Trophoblast cell (in vitro differentiated cells and primary cell): ENCODE data around the gene BHMT. TPM values are rescaled to one million over a fixed set of nuclear protein-coding genes. Genes with fewer than 3 reads are reported as not detected.
A peak's percentile ranks its signal among the peaks of the same experiment; 100 is the strongest.

Source experiments
- DNase-seq, 2 donors: peaks; one replicate each; pipeline ENCODE4 v3.0.0-alpha.2; 2016
- H2AFZ ChIP-seq: 2 replicates; pipeline ENCODE4 v1.6.1; 2013; ENCODE audit warnings: low read length, moderate library complexity, mild to moderate bottlenecking; ENCODE audit not compliant: insufficient read depth, poor library complexity
- H2AK5ac ChIP-seq: 2 replicates; pipeline ENCODE4 v1.6.1; 2013; ENCODE audit warnings: mild to moderate bottlenecking, low read length
- H2BK120ac ChIP-seq: 2 replicates; pipeline ENCODE4 v1.6.1; 2013; ENCODE audit warnings: low read length, mild to moderate bottlenecking, moderate library complexity; ENCODE audit not compliant: insufficient read depth, poor library complexity
- H2BK12ac ChIP-seq: 2 replicates; pipeline ENCODE4 v1.6.1; 2013; ENCODE audit warnings: mild to moderate bottlenecking, low read length, moderate library complexity
- H2BK5ac ChIP-seq: 2 replicates; pipeline ENCODE4 v1.6.1; 2013; ENCODE audit warnings: low read length, low read depth, moderate library complexity, mild to moderate bottlenecking; ENCODE audit not compliant: poor library complexity
- H3K14ac ChIP-seq: 2 replicates; pipeline ENCODE4 v1.6.1; 2013; ENCODE audit warnings: mild to moderate bottlenecking, low read length
- H3K18ac ChIP-seq: 2 replicates; pipeline ENCODE4 v1.6.1; 2013; ENCODE audit warnings: mild to moderate bottlenecking, low read length
- H3K23ac ChIP-seq: 2 replicates; pipeline ENCODE4 v1.6.1; 2013; ENCODE audit warnings: low read length
- H3K27ac ChIP-seq: 2 replicates; pipeline ENCODE4 v1.5.1; 2013; ENCODE audit warnings: low read depth, mild to moderate bottlenecking, inconsistent platforms, low read length, moderate library complexity
- H3K27me3 ChIP-seq: 2 replicates; pipeline ENCODE4 v1.6.1; 2013; ENCODE audit warnings: inconsistent platforms, mild to moderate bottlenecking, low read length, moderate library complexity; ENCODE audit not compliant: insufficient read depth
- H3K36me3 ChIP-seq, 2 experiments: 1 replicate in 1 of 2; 2 replicates in 1 of 2; pipeline ENCODE4 v1.6.1; 2013; ENCODE audit warnings: low read length in 2 of 2, mild to moderate bottlenecking in 2 of 2, moderate library complexity in 1 of 2; ENCODE audit not compliant: insufficient read depth in 2 of 2, control insufficient read depth in 1 of 2
- H3K4ac ChIP-seq: 2 replicates; pipeline ENCODE4 v1.6.1; 2013; ENCODE audit warnings: low read depth, mild to moderate bottlenecking, low read length, moderate library complexity
- H3K4me1 ChIP-seq, 2 experiments: 1 replicate in 1 of 2; 2 replicates in 1 of 2; pipeline ENCODE4 v1.6.1; 2013; ENCODE audit warnings: low read length in 2 of 2, mild to moderate bottlenecking in 2 of 2, moderate library complexity in 1 of 2; ENCODE audit not compliant: insufficient read depth in 2 of 2, control insufficient read depth in 1 of 2
- H3K4me2 ChIP-seq: 2 replicates; pipeline ENCODE4 v1.6.1; 2013; ENCODE audit warnings: inconsistent platforms, mild to moderate bottlenecking, low read length, moderate library complexity
- H3K4me3 ChIP-seq: 2 replicates; pipeline ENCODE4 v1.5.1; 2013; ENCODE audit warnings: mild to moderate bottlenecking, low read depth, low read length, inconsistent platforms
- H3K79me1 ChIP-seq: one replicate; pipeline ENCODE4 v1.6.1; 2013; ENCODE audit warnings: low read length
- H3K79me2 ChIP-seq: 2 replicates; pipeline ENCODE4 v1.6.1; 2013; ENCODE audit warnings: low read length, mild to moderate bottlenecking; ENCODE audit not compliant: control insufficient read depth, insufficient read depth, poor library complexity
- H3K9ac ChIP-seq: 2 replicates; pipeline ENCODE4 v1.6.1; 2013; ENCODE audit warnings: mild to moderate bottlenecking, low read length
- H3K9me3 ChIP-seq: 2 replicates; pipeline ENCODE4 v1.6.1; 2013; ENCODE audit warnings: low read depth, mild to moderate bottlenecking, control low read depth, inconsistent platforms, low read length; ENCODE audit not compliant: insufficient read depth
- H4K12ac ChIP-seq: 2 replicates; pipeline ENCODE4 v1.6.1; 2013; ENCODE audit warnings: low read depth, mild to moderate bottlenecking, low read length, moderate library complexity
- H4K8ac ChIP-seq: 2 replicates; pipeline ENCODE4 v1.6.1; 2013; ENCODE audit warnings: low read depth, mild to moderate bottlenecking, low read length, moderate library complexity
- H4K91ac ChIP-seq: one replicate; pipeline ENCODE4 v1.6.1; 2013; ENCODE audit warnings: low read depth, mild to moderate bottlenecking, low read length, moderate library complexity
- WGBS: extraction: QIAGEN DNeasy Blood & Tissue Kit; methylation state at CpG from one replicate; pipeline ENCODE4 v1.1.7; 2013; ENCODE audit warnings: missing lambda C conversion rate; ENCODE audit not compliant: insufficient read length, insufficient coverage; ENCODE audit errors: extremely low coverage; 5-methylcytosine and 5-hydroxymethylcytosine counted together
- polyA plus RNA-seq: library from polyadenylated mRNA; stranded (reverse); fragments of 200-250 nt; gene quantifications from 2 replicates; pipeline ENCODE4 v1.2.3, GENCODE V29; 2013

Gene BHMT, protein sequence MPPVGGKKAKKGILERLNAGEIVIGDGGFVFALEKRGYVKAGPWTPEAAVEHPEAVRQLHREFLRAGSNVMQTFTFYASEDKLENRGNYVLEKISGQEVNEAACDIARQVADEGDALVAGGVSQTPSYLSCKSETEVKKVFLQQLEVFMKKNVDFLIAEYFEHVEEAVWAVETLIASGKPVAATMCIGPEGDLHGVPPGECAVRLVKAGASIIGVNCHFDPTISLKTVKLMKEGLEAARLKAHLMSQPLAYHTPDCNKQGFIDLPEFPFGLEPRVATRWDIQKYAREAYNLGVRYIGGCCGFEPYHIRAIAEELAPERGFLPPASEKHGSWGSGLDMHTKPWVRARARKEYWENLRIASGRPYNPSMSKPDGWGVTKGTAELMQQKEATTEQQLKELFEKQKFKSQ
- not detected in 2 replicates for polyA plus RNA-seq

DNA sequence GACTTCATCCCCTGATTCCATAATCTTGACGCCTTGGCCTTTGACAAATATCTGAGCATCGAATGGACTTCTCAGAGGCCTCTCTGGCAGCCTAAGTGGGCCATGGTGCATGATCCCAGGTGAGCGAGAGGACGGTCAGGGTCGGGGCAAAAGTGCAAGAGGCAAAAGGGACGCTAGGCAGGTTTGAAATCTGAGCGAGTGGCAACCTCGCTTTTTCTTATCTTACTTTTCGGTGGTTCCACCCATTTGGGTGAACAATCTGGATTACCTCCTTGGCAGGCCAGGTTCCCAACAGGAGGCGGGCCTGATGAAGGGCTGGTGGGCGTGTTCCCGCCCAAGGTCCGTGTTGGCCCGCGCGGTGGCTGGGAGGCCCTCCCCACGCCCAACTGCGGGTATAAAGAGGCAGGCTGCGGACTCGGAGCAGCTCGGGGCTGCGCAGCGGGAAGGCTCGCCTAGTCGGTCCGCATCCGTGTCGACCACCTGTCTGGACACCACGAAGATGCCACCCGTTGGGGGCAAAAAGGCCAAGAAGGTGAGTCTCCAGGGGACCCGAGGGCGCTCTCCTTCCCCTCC, at the start of gene BHMT:
Gene BHMT (plus strand): TSS at position 423 of the 573 bp plus-strand sequence. CDS start 77 bp downstream, at position 500.
- no CpG with 5 or more reads among the region's 32 CpGs for WGBS
- H3K9me3 ChIP-seq = peaks cover 5% of the 10 kb centered on the region
- no peak within 1 kb of the TSS for H4K8ac ChIP-seq
- no peak within 1 kb of the TSS for H2AK5ac ChIP-seq
- no peaks in the 10 kb centered on the region for H3K79me2 ChIP-seq
- no peak within 1 kb of the TSS for H4K12ac ChIP-seq
- no peak within 1 kb of the TSS for H2BK12ac ChIP-seq
- no peak within 1 kb of the TSS for H3K23ac ChIP-seq
- H3K27ac ChIP-seq = no peak within 1 kb of the TSS
- no peaks in the 10 kb centered on the region for H3K36me3 ChIP-seq
- peak in 1 of 2 donors; percentile 32 for DNase-seq
- no peak within 1 kb of the TSS for H4K91ac ChIP-seq
- peaks cover 0 to 6% of the 10 kb centered on the region in 2 experiments for H3K4me1 ChIP-seq
- no peak within 1 kb of the TSS for H3K9ac ChIP-seq
- H3K4me2 ChIP-seq = peak within 1 kb of the TSS; percentile 42
- peaks cover 21% of the 10 kb centered on the region for H3K27me3 ChIP-seq
- H2BK5ac ChIP-seq = no peak within 1 kb of the TSS
- H3K18ac ChIP-seq = no peak within 1 kb of the TSS
- H2BK120ac ChIP-seq = no peak within 1 kb of the TSS
- H3K79me1 ChIP-seq = no peaks in the 10 kb centered on the region
- no peak within 1 kb of the TSS for H3K4me3 ChIP-seq
- H2AFZ ChIP-seq = no peak within 1 kb of the TSS
- H3K4ac ChIP-seq = no peak within 1 kb of the TSS
- H3K14ac ChIP-seq = no peak within 1 kb of the TSS

DNA sequence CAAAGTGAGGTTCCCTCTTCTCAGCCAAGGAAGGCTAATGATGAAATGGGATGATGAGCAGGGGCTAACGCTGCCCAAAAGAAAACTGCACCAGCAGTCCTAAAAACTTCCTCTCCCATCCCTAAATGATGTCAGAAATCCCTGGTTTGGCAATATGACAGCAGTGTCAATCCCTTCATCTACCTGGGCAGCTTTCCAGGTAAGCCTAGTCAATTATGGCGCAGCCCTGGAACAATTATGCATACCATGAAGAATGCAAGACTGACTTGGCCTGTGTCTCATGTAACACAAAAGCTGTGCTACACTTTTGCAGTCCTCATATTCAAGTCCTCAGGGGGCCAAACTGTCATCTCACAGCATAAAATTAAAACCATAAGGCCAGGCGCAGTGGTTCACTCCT, 49.2 kb upstream of the BHMT start:
- H3K79me1 ChIP-seq = no peaks in the 10 kb centered on the region
- no CpG with 5 or more reads among the region's 3 CpGs for WGBS

GRCh38 chr5:79069488-79070349, 41.9 kb upstream of the BHMT start, which contains the start of the genes BHMT2 and DMGDH:
TSS of gene BHMT2 (plus strand) at chr5:79069767. CDS start at chr5:79069783, 16 bp downstream.
TSS of gene DMGDH (minus strand) at chr5:79069674. CDS start at chr5:79069620, 54 bp downstream.
- no peak within 1 kb of the TSS for H4K8ac ChIP-seq
- H2BK12ac ChIP-seq = no peak within 1 kb of the TSS
- H2BK120ac ChIP-seq = no peak within 1 kb of the TSS
- H3K4me1 ChIP-seq = no peaks in the 10 kb centered on the region
- H2AFZ ChIP-seq = no peak within 1 kb of the TSS
- no peak within 1 kb of the TSS for H4K12ac ChIP-seq
- H3K9ac ChIP-seq = no peak within 1 kb of the TSS
- no peak within 1 kb of the TSS for H3K23ac ChIP-seq
- H3K14ac ChIP-seq = no peak within 1 kb of the TSS
- no CpG with 5 or more reads among the region's 79 CpGs for WGBS
- H2BK5ac ChIP-seq = no peak within 1 kb of the TSS
- no peak within 1 kb of the TSS for H3K18ac ChIP-seq
- H2AK5ac ChIP-seq = no peak within 1 kb of the TSS
- H3K27ac ChIP-seq = no peak within 1 kb of the TSS
- peaks cover 4% of the 10 kb centered on the region for H3K9me3 ChIP-seq
- no peaks in the 10 kb centered on the region for H3K79me2 ChIP-seq
- no peaks in the 10 kb centered on the region for H3K27me3 ChIP-seq
- no peaks in the 10 kb centered on the region for H3K79me1 ChIP-seq
- no peak within 1 kb of the TSS for H3K4me3 ChIP-seq
- H3K4me2 ChIP-seq = no peak within 1 kb of the TSS
- H4K91ac ChIP-seq = no peak within 1 kb of the TSS
- H3K36me3 ChIP-seq = no peaks in the 10 kb centered on the region
- peak in 1 of 2 donors; percentile 38 for DNase-seq
- no peak within 1 kb of the TSS for H3K4ac ChIP-seq

More for the DNA sequence above, 49.2 kb upstream of the BHMT start:
- Histone ChIP-seq H4K12ac (no peak overlapping the region), H3K4me2 (no peak overlapping the region), H3K18ac (no peak overlapping the region), H2BK12ac (no peak overlapping the region), H4K91ac (no peak overlapping the region), H2AK5ac (no peak overlapping the region), H3K4me3 (no peak overlapping the region), H3K4ac (no peak overlapping the region), H2BK120ac (no peak overlapping the region), H3K27me3 (no peaks in the 10 kb centered on the region), H3K36me3 (no peaks in the 10 kb centered on the region), H4K8ac (no peak overlapping the region), H3K79me2 (no peaks in the 10 kb centered on the region), H2BK5ac (no peak overlapping the region), H3K4me1 (no peaks in the 10 kb centered on the region), H3K9me3 (no peaks in the 10 kb centered on the region), H2AFZ (no peak overlapping the region), H3K23ac (no peak overlapping the region), H3K27ac (no peak overlapping the region), H3K9ac (peak overlapping the region; percentile 70), H3K14ac (no peak overlapping the region)
- DNase-seq = no peak

DNA sequence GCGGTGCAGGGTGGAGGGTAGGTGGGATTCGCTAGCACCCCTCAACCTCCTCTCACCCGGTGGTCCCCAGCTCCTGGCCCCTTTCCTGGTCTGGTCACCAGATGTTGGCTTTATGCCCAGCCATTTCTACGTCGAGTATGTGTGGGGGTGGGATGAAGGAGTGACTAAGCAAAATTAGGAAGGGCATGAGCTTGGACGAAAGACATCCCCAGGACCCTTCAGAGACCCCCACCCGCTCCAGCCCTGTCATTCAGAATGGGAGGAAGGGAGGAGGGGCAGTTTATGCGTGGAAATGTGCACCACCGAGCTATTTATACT, 41.3 kb upstream of the BHMT start:
- Histone ChIP-seq H2BK120ac (no peak overlapping the region), H3K23ac (no peak overlapping the region), H3K36me3 (no peaks in the 10 kb centered on the region), H4K8ac (no peak overlapping the region), H2BK5ac (no peak overlapping the region), H3K4me1 (no peaks in the 10 kb centered on the region), H2AK5ac (no peak overlapping the region), H2BK12ac (no peak overlapping the region), H3K79me2 (no peaks in the 10 kb centered on the region), H3K9me3 (peaks cover 4% of the 10 kb centered on the region), H3K9ac (no peak overlapping the region), H3K27me3 (no peaks in the 10 kb centered on the region), H3K4ac (no peak overlapping the region), H3K4me3 (no peak overlapping the region), H4K12ac (no peak overlapping the region), H3K18ac (no peak overlapping the region), H4K91ac (no peak overlapping the region), H3K4me2 (no peak overlapping the region), H3K79me1 (no peaks in the 10 kb centered on the region), H3K27ac (no peak overlapping the region), H2AFZ (no peak overlapping the region), H3K14ac (no peak overlapping the region)
- DNase-seq = no peak
- WGBS = no CpG with 5 or more reads among the region's 9 CpGs
